Karpas-422 (cell line): ENCODE measurements around the gene PDGFC. TPM values are rescaled to one million over a fixed set of nuclear protein-coding genes. Genes with fewer than 3 reads are reported as not detected.

Experiments used
- DNase-seq: peaks from one replicate; pipeline ENCODE4 v3.0.0-alpha.2; 2015
- H2AFZ ChIP-seq: fragments of 200-600 bp; sonication (generic); 2 replicates; pipeline ENCODE4 v1.6.1; 2014; ENCODE audit warnings: antibody characterized with exemption, low read length, mixed read lengths
- H3K27ac ChIP-seq: fragments of 200-600 bp; sonication (generic); 2 replicates; pipeline ENCODE4 v1.5.1; 2014; ENCODE audit warnings: mild to moderate bottlenecking, low read length, moderate library complexity
- H3K27me3 ChIP-seq: fragments of 200-600 bp; sonication (generic); 2 replicates; pipeline ENCODE4 v1.6.1; 2014; ENCODE audit warnings: low read length, mixed read lengths
- H3K36me3 ChIP-seq: fragments of 200-600 bp; sonication (generic); 2 replicates; pipeline ENCODE4 v1.6.1; 2014; ENCODE audit warnings: low read length, mixed read lengths; ENCODE audit not compliant: insufficient read depth
- H3K4me1 ChIP-seq: fragments of 200-600 bp; sonication (generic); 2 replicates; pipeline ENCODE4 v1.6.1; 2014; ENCODE audit warnings: mild to moderate bottlenecking, low read length, mixed read lengths
- H3K4me2 ChIP-seq: fragments of 200-600 bp; sonication (generic); 2 replicates; pipeline ENCODE4 v1.6.1; 2014; ENCODE audit warnings: low read length, low read depth, mild to moderate bottlenecking; ENCODE audit not compliant: poor library complexity, severe bottlenecking
- H3K4me3 ChIP-seq: fragments of 200-600 bp; sonication (generic); 2 replicates; pipeline ENCODE4 v1.5.1; 2014; ENCODE audit warnings: mild to moderate bottlenecking, antibody characterized with exemption, low read length, mixed read lengths
- H3K79me2 ChIP-seq: fragments of 200-600 bp; sonication (generic); 2 replicates; pipeline ENCODE4 v1.6.1; 2014; ENCODE audit warnings: mild to moderate bottlenecking, low read length, mixed read lengths
- H3K9ac ChIP-seq: fragments of 200-600 bp; sonication (generic); 2 replicates; pipeline ENCODE4 v1.6.0; 2014; ENCODE audit warnings: low read length
- H3K9me2 ChIP-seq: fragments of 200-600 bp; sonication (generic), shearing (Covaris generic); replicated peaks from 2 replicates; pipeline ENCODE4 v1.6.0; 2014; ENCODE audit warnings: mild to moderate bottlenecking, low read length, moderate library complexity; ENCODE audit not compliant: insufficient read depth
- H3K9me3 ChIP-seq: fragments of 300-700, 200-600 bp; sonication (generic); 2 replicates; pipeline ENCODE4 v1.6.1; 2014; ENCODE audit warnings: low read length, mixed read lengths
- H4K20me1 ChIP-seq: fragments of 200-600 bp; sonication (generic); 2 replicates; pipeline ENCODE4 v1.6.1; 2014; ENCODE audit warnings: mild to moderate bottlenecking, antibody characterized with exemption, low read length, low read depth; ENCODE audit not compliant: insufficient read depth
- total RNA-seq: library from RNA; depleted of rRNA; stranded (reverse); fragments of >200 nt; shearing (Covaris generic); gene quantifications from 2 replicates; pipeline ENCODE4 v1.2.3, GENCODE V29; 2014; ENCODE audit warnings: low replicate concordance

The PDGFC gene
- total RNA-seq, 1 experiment from 2014 or later = not detected

DNA sequence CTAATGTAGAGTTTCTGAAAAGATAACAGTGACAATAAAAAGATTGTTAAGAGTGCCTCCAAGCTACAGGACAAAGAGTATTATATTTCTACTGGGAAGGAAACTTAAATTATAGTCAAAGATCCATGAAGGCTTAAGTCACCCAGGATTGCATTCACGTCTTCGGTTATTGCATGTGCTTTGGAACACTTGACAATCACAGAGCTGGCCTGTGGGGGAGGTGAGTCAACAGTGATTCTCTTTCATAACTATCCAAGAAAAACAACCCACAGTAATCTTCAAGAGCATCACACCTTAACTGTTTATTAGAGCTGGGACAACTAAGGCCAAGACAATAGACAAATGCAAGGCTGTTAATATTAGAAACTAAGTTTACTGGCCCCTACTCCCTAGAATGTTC lies 40.3 kb downstream of the PDGFC start:
- H2AFZ ChIP-seq = no peak overlapping the region

DNA sequence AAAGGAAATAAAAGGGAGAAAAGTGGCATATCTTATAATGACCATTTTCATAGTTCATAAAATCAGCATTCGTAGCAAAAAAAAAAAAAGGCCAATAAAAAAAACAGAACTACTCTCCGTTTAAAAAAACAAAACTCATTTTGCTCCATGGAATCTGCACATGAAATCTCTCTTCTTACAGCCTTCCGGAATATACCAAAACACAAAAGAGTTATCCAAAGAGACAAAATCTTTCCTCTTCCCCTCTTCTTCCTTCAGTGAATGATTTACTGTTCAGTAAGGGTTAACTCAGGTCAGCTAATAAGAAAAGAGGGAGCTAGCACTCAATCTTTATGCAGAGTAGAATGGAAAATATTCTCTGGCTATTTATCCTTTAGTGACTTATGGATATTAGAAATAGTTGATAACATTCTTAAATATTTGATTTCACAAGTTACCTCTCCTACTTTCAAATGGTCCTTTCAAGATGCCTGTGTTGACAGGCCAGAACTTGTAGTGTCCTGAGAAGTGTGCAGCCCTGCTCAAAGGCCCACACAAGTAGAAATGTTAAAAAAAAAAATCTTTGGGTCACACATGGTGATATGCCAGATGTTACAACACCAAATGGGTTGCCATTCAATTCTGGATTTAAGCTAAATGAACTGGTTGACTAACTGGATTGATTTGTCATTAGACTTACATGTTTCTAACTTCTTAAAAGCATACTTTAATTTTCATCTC lies 42.1 kb downstream of the PDGFC start:
- H3K36me3 ChIP-seq = no peaks in the 10 kb centered on the region
- no peaks in the 10 kb centered on the region for H4K20me1 ChIP-seq
- no peak for DNase-seq
- no peaks in the 10 kb centered on the region for H3K79me2 ChIP-seq
- no peak overlapping the region for H3K9ac ChIP-seq
- H3K9me3 ChIP-seq = no peaks in the 10 kb centered on the region; the same call in 1 of the 2 replicates
- no peaks in the 10 kb centered on the region for H3K4me1 ChIP-seq
- H2AFZ ChIP-seq = no peak overlapping the region
- H3K27me3 ChIP-seq = no peaks in the 10 kb centered on the region
- no peak overlapping the region for H3K27ac ChIP-seq
- H3K4me2 ChIP-seq = no peak overlapping the region
- no peaks in the 10 kb centered on the region for H3K9me2 ChIP-seq
- H3K4me3 ChIP-seq = no peak overlapping the region

More for the DNA sequence above, 40.3 kb downstream of the PDGFC start:
- Histone ChIP-seq H3K9me2 (no peaks in the 10 kb centered on the region), H3K79me2 (no peaks in the 10 kb centered on the region), H3K36me3 (no peaks in the 10 kb centered on the region), H3K27ac (no peak overlapping the region), H3K4me1 (no peaks in the 10 kb centered on the region), H3K27me3 (no peaks in the 10 kb centered on the region), H4K20me1 (no peaks in the 10 kb centered on the region), H3K4me2 (no peak overlapping the region), H3K4me3 (no peak overlapping the region), H3K9ac (no peak overlapping the region), H3K9me3 (no peaks in the 10 kb centered on the region; the same call in 1 of the 2 replicates)
- no peak for DNase-seq

DNA sequence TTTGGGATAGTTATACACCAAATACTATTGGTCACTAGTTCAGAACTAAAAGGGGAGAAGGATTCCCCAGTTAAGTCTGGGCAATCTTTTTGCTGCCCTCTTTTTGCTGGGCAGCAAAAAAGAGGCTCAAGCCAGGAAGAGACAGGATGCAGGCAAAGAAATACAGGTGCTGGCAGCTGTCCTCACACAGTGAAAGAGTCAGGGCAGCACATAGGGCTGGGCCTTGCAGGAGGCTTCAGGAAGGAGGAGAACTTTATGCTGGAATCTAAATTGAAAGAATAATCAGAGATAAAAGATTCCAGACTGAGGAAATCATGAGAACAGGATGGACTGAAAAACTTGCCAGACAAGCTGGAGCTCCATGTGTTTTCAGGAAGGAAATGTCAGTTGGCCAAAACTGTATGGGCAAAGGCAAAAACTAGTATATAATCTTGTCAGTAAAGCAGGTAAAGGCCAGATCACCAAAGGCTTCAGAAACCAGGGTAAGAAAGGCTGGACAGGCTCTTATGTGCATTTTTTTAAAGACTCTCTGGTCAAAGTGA lies 46.8 kb downstream of the PDGFC start:
- Histone ChIP-seq H3K79me2 (no peaks in the 10 kb centered on the region), H4K20me1 (no peaks in the 10 kb centered on the region), H3K9me3 (no peaks in the 10 kb centered on the region; the same call in 1 of the 2 replicates), H3K4me1 (no peaks in the 10 kb centered on the region), H3K4me2 (no peak overlapping the region), H3K36me3 (no peaks in the 10 kb centered on the region), H2AFZ (no peak overlapping the region), H3K4me3 (no peak overlapping the region), H3K27me3 (no peaks in the 10 kb centered on the region; the same call in 1 of the 2 replicates), H3K9me2 (no peaks in the 10 kb centered on the region), H3K9ac (no peak overlapping the region), H3K27ac (no peak overlapping the region)
- no peak for DNase-seq

DNA sequence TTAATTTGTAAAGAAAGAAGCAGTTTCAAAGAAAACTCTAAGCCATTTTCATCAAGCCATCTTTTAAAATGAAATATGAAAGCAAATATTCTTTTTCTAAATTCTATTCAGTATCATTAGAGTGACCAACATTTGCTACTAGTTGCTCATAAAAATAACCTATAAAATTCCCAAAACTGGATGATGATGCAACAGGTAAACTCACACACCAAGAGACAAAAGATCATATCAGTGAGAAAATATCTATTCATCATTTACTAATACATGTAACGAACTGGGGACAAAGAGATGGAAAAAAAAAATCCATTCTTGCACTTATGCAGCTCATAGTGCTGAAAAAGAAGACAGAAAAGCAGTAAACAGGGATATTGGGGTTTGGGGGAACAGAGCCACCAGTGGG lies 48.1 kb downstream of the PDGFC start:
- Histone ChIP-seq H2AFZ (no peak overlapping the region), H3K4me1 (no peaks in the 10 kb centered on the region), H3K9me3 (no peaks in the 10 kb centered on the region), H3K79me2 (no peaks in the 10 kb centered on the region), H3K27me3 (no peaks in the 10 kb centered on the region; the same call in 1 of the 2 replicates), H3K36me3 (no peaks in the 10 kb centered on the region), H3K27ac (no peak overlapping the region), H4K20me1 (no peaks in the 10 kb centered on the region), H3K4me3 (no peak overlapping the region), H3K9me2 (no peaks in the 10 kb centered on the region), H3K4me2 (no peak overlapping the region), H3K9ac (no peak overlapping the region)
- DNase-seq = no peak

DNA sequence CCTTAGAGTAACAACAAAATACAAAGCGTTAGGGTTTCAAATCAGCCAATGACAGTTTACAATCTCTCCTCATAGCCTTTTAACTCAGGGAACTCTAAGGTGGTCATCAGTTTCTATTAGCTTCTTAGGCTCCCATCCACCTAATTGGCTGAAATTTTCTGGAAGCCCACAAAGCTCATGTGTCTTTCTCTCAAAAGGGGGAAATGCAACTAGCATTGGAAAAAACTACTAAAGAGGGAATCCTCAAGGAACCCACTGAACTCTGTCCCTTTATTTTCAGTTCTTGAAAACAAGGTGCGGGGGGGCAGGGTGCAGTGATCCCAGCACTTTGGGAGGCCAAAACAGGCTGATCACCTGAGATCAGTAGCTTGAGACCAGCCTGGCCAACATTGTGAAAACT lies 56.4 kb downstream of the PDGFC start:
- DNase-seq = no peak
- no peaks in the 10 kb centered on the region for H3K4me1 ChIP-seq
- H3K27me3 ChIP-seq = no peaks in the 10 kb centered on the region; the same call in 1 of the 2 replicates
- no peaks in the 10 kb centered on the region for H3K79me2 ChIP-seq
- no peaks in the 10 kb centered on the region for H3K9me3 ChIP-seq
- H4K20me1 ChIP-seq = no peaks in the 10 kb centered on the region
- no peak overlapping the region for H3K27ac ChIP-seq
- H3K9me2 ChIP-seq = no peaks in the 10 kb centered on the region
- no peak overlapping the region for H3K4me2 ChIP-seq
- H3K4me3 ChIP-seq = no peak overlapping the region
- no peak overlapping the region for H3K9ac ChIP-seq
- H2AFZ ChIP-seq = no peak overlapping the region
- H3K36me3 ChIP-seq = no peaks in the 10 kb centered on the region

DNA sequence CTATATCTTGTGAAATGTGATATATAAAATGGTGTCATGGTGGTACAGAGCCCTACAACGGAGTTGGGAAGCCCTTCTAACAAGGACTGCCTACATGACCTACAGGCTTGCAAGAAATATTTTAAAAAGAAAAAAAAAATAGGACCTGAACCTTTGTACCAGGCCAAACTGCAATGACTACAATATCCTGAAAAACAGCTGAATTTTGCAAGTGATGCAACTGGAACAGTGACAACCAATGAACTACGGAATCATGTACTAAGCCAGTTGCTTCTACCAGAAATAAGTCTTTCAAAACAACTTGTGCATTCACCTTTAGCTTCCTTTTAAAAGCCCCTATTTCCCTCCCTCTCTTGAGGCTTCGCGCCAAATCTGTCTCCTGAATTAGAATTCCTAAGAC lies 58.4 kb downstream of the PDGFC start:
- Histone ChIP-seq H3K79me2 (no peaks in the 10 kb centered on the region), H3K4me3 (no peak overlapping the region), H3K4me1 (no peaks in the 10 kb centered on the region), H3K36me3 (no peaks in the 10 kb centered on the region), H3K27me3 (no peaks in the 10 kb centered on the region), H3K9ac (no peak overlapping the region), H2AFZ (no peak overlapping the region), H3K27ac (no peak overlapping the region), H3K9me2 (no peaks in the 10 kb centered on the region), H3K4me2 (no peak overlapping the region), H4K20me1 (no peaks in the 10 kb centered on the region), H3K9me3 (no peaks in the 10 kb centered on the region; the same call in 1 of the 2 replicates)
- DNase-seq = no peak

DNA sequence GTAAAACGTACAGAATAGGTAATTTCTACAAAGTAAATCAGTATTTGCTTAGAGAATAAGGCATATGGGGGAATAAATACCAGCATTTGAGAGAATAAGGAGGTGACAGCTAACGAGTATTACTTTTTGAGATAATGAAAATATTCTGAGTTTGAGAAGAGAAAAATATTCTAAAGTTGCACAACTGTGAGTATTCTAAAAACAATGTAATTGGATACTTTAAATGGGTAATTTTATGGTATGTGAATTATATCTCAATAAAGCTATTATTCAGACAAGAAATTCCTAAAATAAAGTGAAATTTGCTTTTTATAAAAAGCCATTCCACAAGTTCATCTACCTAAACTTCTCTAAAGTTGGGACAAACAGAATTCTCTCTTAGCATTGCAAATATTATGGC lies 62.6 kb downstream of the PDGFC start:
- H3K9me2 ChIP-seq = no peaks in the 10 kb centered on the region
- no peaks in the 10 kb centered on the region for H4K20me1 ChIP-seq
- H3K9ac ChIP-seq = no peak overlapping the region
- no peaks in the 10 kb centered on the region for H3K79me2 ChIP-seq
- H3K36me3 ChIP-seq = no peaks in the 10 kb centered on the region
- H3K9me3 ChIP-seq = no peaks in the 10 kb centered on the region; the same call in 1 of the 2 replicates
- no peak overlapping the region for H3K4me2 ChIP-seq
- no peaks in the 10 kb centered on the region for H3K27me3 ChIP-seq
- H3K4me1 ChIP-seq = no peaks in the 10 kb centered on the region
- H2AFZ ChIP-seq = no peak overlapping the region
- H3K4me3 ChIP-seq = no peak overlapping the region
- no peak overlapping the region for H3K27ac ChIP-seq
- DNase-seq = no peak

DNA sequence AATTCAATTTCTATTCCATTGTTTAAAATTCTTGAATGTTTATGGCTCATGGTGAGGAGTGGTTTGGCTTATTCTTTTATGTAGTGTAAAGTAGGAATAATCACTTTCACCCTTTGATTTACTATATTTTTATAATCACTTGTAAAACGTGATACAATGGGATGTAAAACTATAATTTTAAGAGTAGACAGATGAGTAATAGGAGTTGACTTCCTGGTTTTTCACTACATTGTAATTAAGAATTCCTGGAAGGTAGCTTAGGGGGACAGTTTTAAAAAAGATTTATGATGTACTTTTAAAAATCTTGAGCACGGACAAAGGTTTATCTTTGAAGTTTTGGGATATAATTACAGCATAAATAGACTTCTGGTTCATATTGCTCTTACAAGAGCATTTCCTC lies 65.3 kb downstream of the PDGFC start:
- Histone ChIP-seq H3K4me1 (no peaks in the 10 kb centered on the region), H3K4me3 (no peak overlapping the region), H3K4me2 (no peak overlapping the region), H3K27ac (no peak overlapping the region), H3K79me2 (no peaks in the 10 kb centered on the region), H3K9me2 (no peaks in the 10 kb centered on the region), H3K27me3 (no peaks in the 10 kb centered on the region), H3K9ac (no peak overlapping the region), H3K9me3 (no peaks in the 10 kb centered on the region; the same call in 1 of the 2 replicates), H2AFZ (no peak overlapping the region), H3K36me3 (no peaks in the 10 kb centered on the region), H4K20me1 (no peaks in the 10 kb centered on the region)
- no peak for DNase-seq
